ENCODE data around the gene PIP4K2B.

DNA sequence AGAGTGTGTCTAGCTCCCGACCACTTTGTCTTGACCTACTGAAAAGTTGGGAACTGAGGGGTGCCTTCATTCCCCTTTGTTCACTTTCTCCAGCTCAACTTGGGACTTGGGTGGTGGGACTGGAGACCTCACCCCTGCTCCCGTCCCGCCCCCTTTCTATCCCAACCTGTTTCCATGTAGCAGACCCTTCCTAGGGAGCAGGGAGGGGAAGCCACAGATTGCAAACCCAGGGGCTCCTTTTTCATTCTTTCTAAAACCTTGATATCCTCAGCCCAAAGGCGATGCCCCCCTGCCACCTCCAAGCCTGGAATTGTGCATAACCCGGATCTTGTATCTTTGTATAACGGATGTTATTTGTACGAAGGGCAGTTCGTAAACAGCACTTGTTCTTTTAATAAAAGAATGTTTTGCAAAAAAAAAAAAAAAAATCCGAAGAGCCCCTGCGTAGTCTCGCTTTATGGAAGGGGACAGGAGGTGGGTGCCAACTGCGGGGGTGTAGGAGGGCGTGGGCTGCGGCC lies 69.9 kb downstream of the PIP4K2B start:
- TF ChIP-seq EZH2 (IDR thresholded peaks at IDR 0.05; ENCODE audit: insufficient read depth, poor library complexity, severe bottlenecking) (no peak), EZH2phosphoT487 (IDR thresholded peaks at IDR 0.05; ENCODE audit: insufficient read depth, low read depth) (no peak)

Measured in GM23248 (cell line).